ENCODE measurements around the gene LZTR1.

- TF ChIP-seq, protein P1, sequence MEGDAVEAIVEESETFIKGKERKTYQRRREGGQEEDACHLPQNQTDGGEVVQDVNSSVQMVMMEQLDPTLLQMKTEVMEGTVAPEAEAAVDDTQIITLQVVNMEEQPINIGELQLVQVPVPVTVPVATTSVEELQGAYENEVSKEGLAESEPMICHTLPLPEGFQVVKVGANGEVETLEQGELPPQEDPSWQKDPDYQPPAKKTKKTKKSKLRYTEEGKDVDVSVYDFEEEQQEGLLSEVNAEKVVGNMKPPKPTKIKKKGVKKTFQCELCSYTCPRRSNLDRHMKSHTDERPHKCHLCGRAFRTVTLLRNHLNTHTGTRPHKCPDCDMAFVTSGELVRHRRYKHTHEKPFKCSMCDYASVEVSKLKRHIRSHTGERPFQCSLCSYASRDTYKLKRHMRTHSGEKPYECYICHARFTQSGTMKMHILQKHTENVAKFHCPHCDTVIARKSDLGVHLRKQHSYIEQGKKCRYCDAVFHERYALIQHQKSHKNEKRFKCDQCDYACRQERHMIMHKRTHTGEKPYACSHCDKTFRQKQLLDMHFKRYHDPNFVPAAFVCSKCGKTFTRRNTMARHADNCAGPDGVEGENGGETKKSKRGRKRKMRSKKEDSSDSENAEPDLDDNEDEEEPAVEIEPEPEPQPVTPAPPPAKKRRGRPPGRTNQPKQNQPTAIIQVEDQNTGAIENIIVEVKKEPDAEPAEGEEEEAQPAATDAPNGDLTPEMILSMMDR (IDR thresholded peaks at IDR 0.05), result no peak
- no peak for TF ChIP-seq POLR2AphosphoS5 (IDR thresholded peaks at IDR 0.05)
- TF ChIP-seq POLR2A (IDR thresholded peaks at IDR 0.05), result no peak
- TF ChIP-seq EP300 (IDR thresholded peaks at IDR 0.05), result no peak
Measured at GRCh38 chr22:21009638-21010425, 27.7 kb downstream of the LZTR1 start.
